ENCODE data around the gene CD82.
"Not testable (repeated sequence)": the region's sequence is repeated elsewhere in the genome, so short reads cannot be mapped to it uniquely, and the experiment has no call there.

The CD82 gene

GRCh38 chr11:44659641-44660040 is 94.2 kb downstream of the CD82 start:
- no peak for DNase-seq (ENCODE audit: low spot score)

GRCh38 chr11:44660535-44660934 is 95.1 kb downstream of the CD82 start:
- not testable (repeated sequence) for DNase-seq (ENCODE audit: low spot score)

- no peak for DNase-seq (ENCODE audit: low spot score)
Observed at GRCh38 chr11:44661311-44661717, 95.9 kb downstream of the CD82 start.

Small RNA genes within 50 kb of the gene (small RNA-seq; reads per million reads assigned to genes)
- gene AC104010.1, result 0 reads per million in 2 experiments

All from SK-N-DZ (cell line).